HG03575 (cell line): ENCODE results near the gene ACTL7B.

Experiments
- ATAC-seq: cut with Tn5 transposase; IDR thresholded peaks from one replicate; pipeline ENCODE4 v1.9.1; 2021; ENCODE audit not compliant: unreplicated experiment, insufficient number of reproducible peaks, low FRiP score; ENCODE audit errors: extremely low read depth

The ACTL7B gene

GRCh38 chr9:108815156-108815555, 40.6 kb downstream of the ACTL7B start:
- ATAC-seq = no peak

GRCh38 chr9:108813951-108814601, 41.7 kb downstream of the ACTL7B start:
- no peak for ATAC-seq

- no peak for ATAC-seq
Measured at GRCh38 chr9:108812396-108813025, 43.3 kb downstream of the ACTL7B start.

GRCh38 chr9:108811944-108812343, 43.8 kb downstream of the ACTL7B start:
- no peak for ATAC-seq

GRCh38 chr9:108809269-108809668, 46.5 kb downstream of the ACTL7B start:
- ATAC-seq = no peak
